HepG2 (cell line): ENCODE measurements around the gene ERP27. TPM values are rescaled to one million over a fixed set of nuclear protein-coding genes. Genes with fewer than 3 reads are reported as not detected.

ENCODE experiments used
- ATAC-seq: fragments of 200-7000 bp; cut with Tn5 transposase; 3 replicates; pipeline ENCODE4 v1.9.1; 2020; ENCODE audit warnings: mild to moderate bottlenecking, moderate library complexity
- BruUV-seq: library from RNA; stranded (reverse); fragments of 400-500 nt; replicated peaks from 2 replicates; lab custom pipeline; 2021; lab: Mats Ljungman, UMichigan
- CTCF ChIA-PET: fragments of 300-600 bp; formaldehyde crosslinking; extraction: SDS; loops from one replicate; lab custom pipeline; 2021; ENCODE audit warnings: low total read pairs, inconsistent platforms, low intra/inter-chr PET ratio; lab: Yijun Ruan, JAX
- POLR2A ChIA-PET: fragments of 350-600 bp; sonication (Branson Sonifier 250); formaldehyde crosslinking; loops from one replicate; lab custom pipeline; 2020; ENCODE audit warnings: antibody characterized with exemption, inconsistent platforms; lab: Yijun Ruan, JAX
- DNase-seq: peaks from one replicate; pipeline ENCODE4 v3.0.0-alpha.2; 2015; ENCODE audit warnings: low spot score
- FAIRE-seq: peaks from 3 replicates; lab custom pipeline; 2011; peaks lifted over from hg19 to GRCh38; lab: Jason Lieb, UNC
- H2AFZ ChIP-seq: one replicate; pipeline ENCODE4 v1.6.1; 2011; ENCODE audit warnings: low read length, inconsistent platforms
- H3K27ac ChIP-seq: fragments of 300-600 bp; 3 replicates; pipeline ENCODE4 v1.8.0; 2011; ENCODE audit warnings: mixed run types, mild to moderate bottlenecking, mixed read lengths, low read length, inconsistent platforms; ENCODE audit not compliant: insufficient read depth; ENCODE audit errors: extremely low read length
- H3K27me3 ChIP-seq, 2 experiments: fragments of 200-600 bp in 1 of 2; 2 replicates in 1 of 2; 3 replicates in 1 of 2; pipeline versions ENCODE4 v1.6.0 to v1.8.0; 2011; ENCODE audit warnings: low read length in 2 of 2, mild to moderate bottlenecking in 2 of 2, moderate library complexity in 2 of 2, inconsistent platforms in 1 of 2; ENCODE audit not compliant: insufficient read depth in 2 of 2, control insufficient read depth in 1 of 2
- H3K36me3 ChIP-seq, 2 experiments: fragments of 200-600 bp in 1 of 2; replicated peaks in 1 of 2; 2 replicates in 1 of 2; 3 replicates in 1 of 2; pipeline versions ENCODE4 v1.5.1 to v1.8.0; 2011; ENCODE audit warnings: low read length in 2 of 2, inconsistent platforms in 1 of 2; ENCODE audit not compliant: insufficient read depth in 2 of 2, control insufficient read depth in 1 of 2
- H3K4me1 ChIP-seq: 2 replicates; pipeline ENCODE4 v1.5.1; 2012; ENCODE audit warnings: low read length, inconsistent platforms; ENCODE audit not compliant: insufficient read depth
- H3K4me2 ChIP-seq: 2 replicates; pipeline ENCODE4 v1.6.0; 2011; ENCODE audit warnings: low read depth, low read length, inconsistent platforms
- H3K4me3 ChIP-seq, 3 experiments: fragments of 200-600 bp in 1 of 3; sonication (generic), shearing (Covaris generic) in 1 of 3; replicated peaks in 1 of 3; 2 replicates each; pipeline ENCODE4 v1.5.1; 2011 to 2016; ENCODE audit warnings: low read length in 3 of 3, inconsistent platforms in 2 of 3, low read depth in 2 of 3, mild to moderate bottlenecking in 2 of 3, control low read depth in 1 of 3, mixed read lengths in 1 of 3; ENCODE audit not compliant: insufficient read depth in 1 of 3
- H3K79me2 ChIP-seq: one replicate; pipeline ENCODE4 v1.6.1; 2011; ENCODE audit warnings: low read length, inconsistent platforms; ENCODE audit not compliant: insufficient read depth
- H3K9ac ChIP-seq: 2 replicates; pipeline ENCODE4 v1.6.0; 2011; ENCODE audit warnings: mild to moderate bottlenecking, low read depth, low read length, inconsistent platforms; ENCODE audit not compliant: insufficient read depth
- H3K9me3 ChIP-seq: 2 replicates; pipeline ENCODE4 v1.5.1; 2012; ENCODE audit warnings: mild to moderate bottlenecking, low read length
- H4K20me1 ChIP-seq: 2 replicates; pipeline ENCODE4 v1.6.0; 2011; ENCODE audit warnings: inconsistent platforms, mild to moderate bottlenecking, low read length, moderate library complexity; ENCODE audit not compliant: insufficient read depth
- SIN3A ChIP-seq: IDR thresholded peaks from 2 replicates; pipeline ENCODE4 v1.6.1; 2011; ENCODE audit warnings: low read depth, mild to moderate bottlenecking, control low read depth, low read length, borderline replicate concordance
- ZNF746 ChIP-seq: sonication (generic); formaldehyde crosslinking; IDR thresholded peaks from 2 replicates; pipeline ENCODE4 v1.8.0; 2022; ENCODE audit warnings: mild to moderate bottlenecking, missing genetic modification reagents
- WGBS: methylation state at CpG from one replicate; pipeline ENCODE4 v1.1.6; 2017; ENCODE audit warnings: low lambda C conversion rate; 5-methylcytosine and 5-hydroxymethylcytosine counted together
- in situ Hi-C: cut with HindIII; loops from 2 replicates; pipeline ENCODE4 v1.10.0; 2017; ENCODE audit warnings: low pct_unique_long_range_greater_than_20kb; ENCODE audit not compliant: extremely low pct_ligation_motif_present
- intact Hi-C: fragments of 100-400 bp; cut with micrococcal nuclease; formaldehyde crosslinking; loops from one replicate; pipeline ENCODE4 v1.10.0; 2022; ENCODE audit not compliant: unreplicated experiment
- polyA plus RNA-seq, 8 experiments: library from polyadenylated mRNA; depleted of rRNA in 3 of 8; stranded (reverse) in 7 of 8; unstranded in 1 of 8; fragments of >200 nt; fragmentation: Illumina TruSeq in 4 of 8; extraction: Trizol in 4 of 8; gene quantifications; 2 replicates each; pipeline versions ENCODE4 v1.2.1 to v1.2.3, GENCODE V29; 2011 to 2016; ENCODE audit warnings: low read depth in 4 of 8, missing spikeins in 1 of 8, mixed read lengths in 1 of 8; ENCODE audit not compliant: insufficient read depth in 1 of 8
- total RNA-seq, 5 experiments: library from RNA; depleted of rRNA; stranded (reverse); fragments of >200 nt; fragmentation: Illumina TruSeq; extraction: Trizol; gene quantifications; 2 replicates each; pipeline ENCODE4 v1.2.3, GENCODE V29; 2016; ENCODE audit warnings: low read depth in 1 of 5
- TF ChIP-seq, protein P1 (sequence below): sonication (generic); formaldehyde crosslinking; IDR thresholded peaks from 2 replicates; pipeline ENCODE4 v1.4.0; 2020; ENCODE audit warnings: missing genetic modification reagents, mild to moderate bottlenecking, borderline replicate concordance
- TF ChIP-seq, protein P2 (sequence below): sonication (generic); formaldehyde crosslinking; IDR thresholded peaks from 2 replicates; pipeline ENCODE4 v1.8.0; 2022; ENCODE audit warnings: missing genetic modification reagents, low read depth, mild to moderate bottlenecking, borderline replicate concordance

ERP27 gene
- total and polyA plus RNA-seq, 2 of the 13 experiments (the other 11 are each of a cell fraction or from before 2014, with no cell fraction given), result 1.8 to 6.6 TPM

- no peaks in the 10 kb centered on the region for H3K9me3 ChIP-seq
- FAIRE-seq (no peak), DNase-seq (no peak), ATAC-seq (no peak)
- WGBS, result 17% methylated on average over 3 of the region's 3 CpGs
- BruUV-seq, result no TSS peak
- no peak overlapping the region for H3K4me2 ChIP-seq
- no peaks in the 10 kb centered on the region for H3K36me3 ChIP-seq
- H2AFZ ChIP-seq, result no peak overlapping the region
- no peaks in the 10 kb centered on the region for H4K20me1 ChIP-seq
- POLR2A ChIA-PET, result no interaction called here
- H3K4me1 ChIP-seq, result no peaks in the 10 kb centered on the region
- no peaks in the 10 kb centered on the region for H3K27me3 ChIP-seq
- H3K4me3 ChIP-seq, result no peak overlapping the region
- CTCF ChIA-PET, result no interaction called here
- in situ Hi-C loops, result no loop called here
- TF ChIP-seq, protein P1, sequence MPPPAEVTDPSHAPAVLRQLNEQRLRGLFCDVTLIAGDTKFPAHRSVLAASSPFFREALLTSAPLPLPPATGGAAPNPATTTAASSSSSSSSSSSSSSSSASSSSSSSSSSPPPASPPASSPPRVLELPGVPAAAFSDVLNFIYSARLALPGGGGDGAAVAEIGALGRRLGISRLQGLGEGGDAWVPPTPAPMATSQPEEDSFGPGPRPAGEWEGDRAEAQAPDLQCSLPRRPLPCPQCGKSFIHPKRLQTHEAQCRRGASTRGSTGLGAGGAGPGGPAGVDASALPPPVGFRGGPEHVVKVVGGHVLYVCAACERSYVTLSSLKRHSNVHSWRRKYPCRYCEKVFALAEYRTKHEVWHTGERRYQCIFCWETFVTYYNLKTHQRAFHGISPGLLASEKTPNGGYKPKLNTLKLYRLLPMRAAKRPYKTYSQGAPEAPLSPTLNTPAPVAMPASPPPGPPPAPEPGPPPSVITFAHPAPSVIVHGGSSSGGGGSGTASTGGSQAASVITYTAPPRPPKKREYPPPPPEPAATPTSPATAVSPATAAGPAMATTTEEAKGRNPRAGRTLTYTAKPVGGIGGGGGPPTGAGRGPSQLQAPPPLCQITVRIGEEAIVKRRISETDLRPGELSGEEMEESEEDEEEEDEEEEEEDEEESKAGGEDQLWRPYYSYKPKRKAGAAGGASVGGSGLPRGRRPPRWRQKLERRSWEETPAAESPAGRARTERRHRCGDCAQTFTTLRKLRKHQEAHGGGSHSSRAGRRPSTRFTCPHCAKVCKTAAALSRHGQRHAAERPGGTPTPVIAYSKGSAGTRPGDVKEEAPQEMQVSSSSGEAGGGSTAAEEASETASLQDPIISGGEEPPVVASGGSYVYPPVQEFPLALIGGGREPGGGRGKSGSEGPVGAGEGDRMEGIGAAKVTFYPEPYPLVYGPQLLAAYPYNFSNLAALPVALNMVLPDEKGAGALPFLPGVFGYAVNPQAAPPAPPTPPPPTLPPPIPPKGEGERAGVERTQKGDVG (CRISPR knock-in tag), result no peak
- TF ChIP-seq SIN3A, result no peak
- TF ChIP-seq ZNF746 (CRISPR knock-in tag), result no peak
- TF ChIP-seq, protein P2, sequence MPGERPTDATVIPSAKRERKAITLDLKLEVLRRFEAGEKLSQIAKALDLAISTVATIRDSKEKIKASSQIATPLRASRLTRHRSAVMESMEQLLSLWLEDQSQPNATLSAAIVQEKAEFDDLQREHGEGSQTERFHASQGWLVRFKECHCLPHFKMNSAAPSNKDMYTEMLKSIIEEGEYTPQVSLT, result no peak
- H3K9ac ChIP-seq, result no peak overlapping the region
- intact Hi-C loops, result no loop called here
- H3K79me2 ChIP-seq, result no peaks in the 10 kb centered on the region
- H3K27ac ChIP-seq, result no peak overlapping the region
Observed at GRCh38 chr12:14874882-14875281, 63.5 kb downstream of the ERP27 start.
